ENCODE results near the gene STING1. TPM values are rescaled to one million over a fixed set of nuclear protein-coding genes. Genes with fewer than 3 reads are reported as not detected.

Gene STING1
- total and polyA plus RNA-seq, 2 donors (not counting 1 experiment from before 2014, with no cell fraction given), result 1.1 to 2.8 TPM

- H3K27ac Mint-ChIP-seq, result no peak overlapping the region
- DNase-seq, result no peak
- Histone ChIP-seq H3K4me1 (ENCODE audit: control insufficient read depth in 2 of 2, insufficient read depth in 2 of 2, low read length in 2 of 2) (peaks cover 10 to 19% of the 10 kb centered on the region in 2 donors), H3K4me2 (replicated peaks; ENCODE audit: low read depth, low read length, poor library complexity, severe bottlenecking) (no peak overlapping the region), H3K9ac (ENCODE audit: low read length) (no peak overlapping the region), H3K27me3 (replicated peaks in 1 of 4; ENCODE audit: control extremely low read depth in 1 of 4, control insufficient read depth in 3 of 4, insufficient read depth in 4 of 4, low read length in 3 of 4) (no peaks in the 10 kb centered on the region), H3K36me3 (replicated peaks in 1 of 2; ENCODE audit: control extremely low read depth in 1 of 2, control insufficient read depth in 1 of 2, extremely low read depth in 1 of 2, insufficient read depth in 2 of 2, low read length in 1 of 2) (no peaks in the 10 kb centered on the region), H3K9me3 (ENCODE audit: control extremely low read depth in 1 of 3, control insufficient read depth in 2 of 3, insufficient read depth in 1 of 3, low read length in 2 of 3) (no peaks in the 10 kb centered on the region), H2AFZ (ENCODE audit: insufficient read depth, low read depth, low read length, poor library complexity, severe bottlenecking) (no peak overlapping the region), H3K79me2 (ENCODE audit: control insufficient read depth, insufficient read depth, low read length) (no peaks in the 10 kb centered on the region), H3K4me3 (ENCODE audit: control extremely low read depth in 1 of 5, extremely low read depth in 1 of 5, insufficient read depth in 1 of 5, low read depth in 2 of 5, low read length in 4 of 5) (no peak overlapping the region), H4K20me1 (ENCODE audit: control insufficient read depth, insufficient read depth, low read length, poor library complexity, severe bottlenecking) (no peaks in the 10 kb centered on the region), H3K27ac (ENCODE audit: low read length in 2 of 2) (no peak overlapping the region)
- H3K4me3 Mint-ChIP-seq, result no peak overlapping the region
- ATAC-seq (ENCODE audit: low read depth), result no peak
- ChIA-PET CTCF (no interaction called here), POLR2A (no interaction called here)
- TF ChIP-seq EZH2 (IDR thresholded peaks at IDR 0.05; ENCODE audit: borderline replicate concordance, insufficient read depth, low read depth, low read length, poor library complexity, severe bottlenecking) (no peak), CTCF (IDR thresholded peaks at IDR 0.05) (no peak)
- peaks cover 20% of the 10 kb centered on the region for H3K4me1 Mint-ChIP-seq
- 98% methylated on average over 12 of the region's 12 CpGs for WGBS (ENCODE audit: insufficient coverage)
- no peaks in the 10 kb centered on the region for H3K9me3 Mint-ChIP-seq (ENCODE audit: insufficient read depth)
- intact Hi-C loops (cut with micrococcal nuclease), result no loop called here
- no peaks in the 10 kb centered on the region for H3K27me3 Mint-ChIP-seq
Measured at GRCh38 chr5:139456776-139457175, 25.8 kb downstream of the STING1 start.

GRCh38 chr5:139454568-139455290, 27.8 kb downstream of the STING1 start:
- no peaks in the 10 kb centered on the region for H3K27me3 ChIP-seq (replicated peaks in 1 of 4; ENCODE audit: control extremely low read depth in 1 of 4, control insufficient read depth in 3 of 4, insufficient read depth in 4 of 4, low read length in 3 of 4)
- DNase-seq, result no peak
- no peaks in the 10 kb centered on the region for H3K9me3 Mint-ChIP-seq (ENCODE audit: insufficient read depth)
- no peaks in the 10 kb centered on the region for H4K20me1 ChIP-seq (ENCODE audit: control insufficient read depth, insufficient read depth, low read length, poor library complexity, severe bottlenecking)
- no peak overlapping the region for H3K9ac ChIP-seq (ENCODE audit: low read length)
- no peaks in the 10 kb centered on the region for H3K79me2 ChIP-seq (ENCODE audit: control insufficient read depth, insufficient read depth, low read length)
- TF ChIP-seq EZH2 (IDR thresholded peaks at IDR 0.05; ENCODE audit: borderline replicate concordance, insufficient read depth, low read depth, low read length, poor library complexity, severe bottlenecking) (no peak), CTCF (IDR thresholded peaks at IDR 0.05) (no peak)
- no peaks in the 10 kb centered on the region for H3K9me3 ChIP-seq (ENCODE audit: control extremely low read depth in 1 of 3, control insufficient read depth in 2 of 3, insufficient read depth in 1 of 3, low read length in 2 of 3)
- peak overlapping the region; percentile 31 for H3K4me2 ChIP-seq (replicated peaks; ENCODE audit: low read depth, low read length, poor library complexity, severe bottlenecking)
- H3K4me3 ChIP-seq (ENCODE audit: control extremely low read depth in 1 of 5, extremely low read depth in 1 of 5, insufficient read depth in 1 of 5, low read depth in 2 of 5, low read length in 4 of 5), result no peak overlapping the region
- H3K4me1 ChIP-seq (ENCODE audit: control insufficient read depth in 2 of 2, insufficient read depth in 2 of 2, low read length in 2 of 2), result peaks cover 10 to 19% of the 10 kb centered on the region in 2 donors
- H3K27ac ChIP-seq (ENCODE audit: low read length in 2 of 2), result no peak overlapping the region
- intact Hi-C loops (cut with micrococcal nuclease), result no loop called here
- POLR2A ChIA-PET, result no interaction called here
- no peak overlapping the region for H2AFZ ChIP-seq (ENCODE audit: insufficient read depth, low read depth, low read length, poor library complexity, severe bottlenecking)
- CTCF ChIA-PET, result no interaction called here
- H3K36me3 ChIP-seq (replicated peaks in 1 of 2; ENCODE audit: control extremely low read depth in 1 of 2, control insufficient read depth in 1 of 2, extremely low read depth in 1 of 2, insufficient read depth in 2 of 2, low read length in 1 of 2), result no peaks in the 10 kb centered on the region
- peaks cover 20% of the 10 kb centered on the region for H3K4me1 Mint-ChIP-seq
- no peak overlapping the region for H3K27ac Mint-ChIP-seq
- H3K27me3 Mint-ChIP-seq, result no peaks in the 10 kb centered on the region
- no peak for ATAC-seq (ENCODE audit: low read depth)
- H3K4me3 Mint-ChIP-seq, result no peak overlapping the region
- 80% methylated on average over 6 of the region's 11 CpGs for WGBS (ENCODE audit: insufficient coverage)

All from B cell (primary cell).